PFSK-1 (cell line): ENCODE results near the gene CA4. TPM values are rescaled to one million over a fixed set of nuclear protein-coding genes. Genes with fewer than 3 reads are reported as not detected.

Experiments
- FOXP2 ChIP-seq: optimal IDR thresholded peaks from 2 replicates; pipeline ENCODE3; 2011; ENCODE audit warnings: borderline replicate concordance, control low read depth, inconsistent platforms; ENCODE audit not compliant: insufficient read depth; ENCODE audit errors: extremely low read length, extremely low read depth
- POLR2AphosphoS5 ChIP-seq: IDR thresholded peaks from 2 replicates; pipeline ENCODE4 v1.6.1; 2012; ENCODE audit warnings: low read depth, mild to moderate bottlenecking, control low read depth, low read length, moderate library complexity
- REST ChIP-seq, 2 experiments: IDR thresholded peaks; 2 replicates each; pipeline versions ENCODE4 v1.6.1 to v1.8.0; 2011 to 2012; ENCODE audit warnings: low read depth in 2 of 2, low read length in 2 of 2, control low read depth in 1 of 2, inconsistent platforms in 1 of 2, mild to moderate bottlenecking in 1 of 2, moderate library complexity in 1 of 2; ENCODE audit not compliant: insufficient read depth in 1 of 2
- SIN3A ChIP-seq: IDR thresholded peaks from 2 replicates; pipeline ENCODE4 v1.6.1; 2012; ENCODE audit warnings: mild to moderate bottlenecking, low read length, moderate library complexity, borderline replicate concordance; ENCODE audit not compliant: insufficient read depth
- TAF1 ChIP-seq: IDR thresholded peaks from 2 replicates; pipeline ENCODE4 v1.6.1; 2012; ENCODE audit warnings: low read length, control low read depth, borderline replicate concordance; ENCODE audit not compliant: insufficient read depth
- polyA plus RNA-seq: library from polyadenylated mRNA; unstranded; fragments of >200 nt; gene quantifications from one replicate; pipeline ENCODE4 v1.2.1, GENCODE V29; 2012; ENCODE audit warnings: low read depth, missing spikeins; ENCODE audit not compliant: insufficient read length

The CA4 gene
- polyA plus RNA-seq: not detected

- no peak for TF ChIP-seq SIN3A
- no peak for TF ChIP-seq FOXP2
- no peak for TF ChIP-seq POLR2AphosphoS5
- no peak for TF ChIP-seq REST (IDR thresholded peaks at IDR 0.05; ENCODE audit: insufficient read depth in 1 of 2, low read depth in 2 of 2, low read length in 2 of 2)
- no peak for TF ChIP-seq TAF1
Measured at GRCh38 chr17:60149691-60150582, at the start of gene CA4. TSS of gene CA4 (plus strand) at chr17:60149973. CDS start at chr17:60150035, 62 bp downstream.

- no peak for TF ChIP-seq POLR2AphosphoS5
Measured at GRCh38 chr17:60102632-60103096, 47.1 kb upstream of the CA4 start.

GRCh38 chr17:60103957-60104356 is 45.8 kb upstream of the CA4 start:
- TF ChIP-seq REST (IDR thresholded peaks at IDR 0.05; ENCODE audit: insufficient read depth in 1 of 2, low read depth in 2 of 2, low read length in 2 of 2): no peak
- no peak for TF ChIP-seq POLR2AphosphoS5
- no peak for TF ChIP-seq SIN3A
- TF ChIP-seq FOXP2: no peak
- TF ChIP-seq TAF1: no peak

DNA sequence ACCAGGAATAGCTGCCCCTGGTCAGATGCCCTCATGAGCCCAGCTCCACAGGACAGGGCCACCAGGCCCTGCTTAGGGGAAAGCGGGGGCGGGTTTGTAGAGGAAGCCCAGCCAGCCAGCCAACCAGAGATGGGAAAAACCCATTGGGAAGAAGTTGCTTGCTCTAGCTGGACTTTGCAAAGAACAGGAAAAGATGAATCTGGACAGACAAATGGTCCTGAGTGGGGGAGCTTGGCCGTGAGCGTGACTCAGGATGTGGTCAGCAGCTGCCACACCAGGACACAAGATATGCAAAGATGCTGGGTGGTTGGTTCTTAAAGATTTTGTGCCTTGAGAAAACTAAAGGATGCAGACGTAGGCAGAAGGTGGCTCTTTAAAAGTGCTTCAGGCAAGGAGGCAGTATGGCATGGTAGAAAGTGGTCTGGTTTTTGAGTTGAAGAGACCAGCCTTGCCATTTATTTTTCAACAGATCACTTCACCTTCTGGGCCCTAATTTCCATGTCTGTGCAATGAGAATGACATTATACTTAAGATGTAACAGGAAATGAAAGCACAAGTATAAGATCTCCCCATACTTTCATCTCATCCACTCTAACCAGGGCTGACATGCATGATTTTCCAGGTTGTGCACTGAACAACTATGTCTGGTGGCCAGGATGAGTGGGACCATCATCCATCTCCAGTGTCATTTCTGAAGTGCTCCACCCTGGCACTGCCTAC is 43.3 kb upstream of the CA4 start:
- TF ChIP-seq POLR2AphosphoS5 (no peak), SIN3A (no peak), REST (IDR thresholded peaks at IDR 0.05; ENCODE audit: insufficient read depth in 1 of 2, low read depth in 2 of 2, low read length in 2 of 2) (no peak), FOXP2 (no peak), TAF1 (no peak)

GRCh38 chr17:60107526-60108257 is 42.1 kb upstream of the CA4 start:
- TF ChIP-seq SIN3A: no peak

- TF ChIP-seq POLR2AphosphoS5: no peak
- no peak for TF ChIP-seq SIN3A
- TF ChIP-seq TAF1: no peak
- TF ChIP-seq REST (IDR thresholded peaks at IDR 0.05; ENCODE audit: insufficient read depth in 1 of 2, low read depth in 2 of 2, low read length in 2 of 2): no peak
- TF ChIP-seq FOXP2: no peak
Measured at GRCh38 chr17:60108712-60109111, 41.1 kb upstream of the CA4 start.
